DND-41 (cell line): ENCODE results near the gene SUSD6.

Experiments
- ATAC-seq: fragments of 200-7000 bp; cut with Tn5 transposase; 3 replicates; pipeline ENCODE4 v1.9.1; 2021; ENCODE audit warnings: low read depth; ENCODE audit not compliant: insufficient read depth
- DNase-seq: peaks from one replicate; pipeline ENCODE4 v3.0.0-alpha.2; 2020
- H2AFZ ChIP-seq: 2 replicates; pipeline ENCODE4 v1.6.0; 2012; ENCODE audit warnings: low read depth, low read length
- H3K27ac ChIP-seq: 2 replicates; pipeline ENCODE4 v1.5.1; 2012; ENCODE audit warnings: low read length, inconsistent platforms
- H3K27me3 ChIP-seq: fragments of 200-600 bp; sonication (generic); 2 replicates; pipeline ENCODE4 v1.6.0; 2012; ENCODE audit warnings: low read length, mild to moderate bottlenecking, inconsistent platforms; ENCODE audit not compliant: insufficient read depth, poor library complexity
- H3K36me3 ChIP-seq: 2 replicates; pipeline ENCODE4 v1.5.1; 2012; ENCODE audit warnings: low read length, inconsistent platforms; ENCODE audit not compliant: insufficient read depth
- H3K4me1 ChIP-seq: 2 replicates; pipeline ENCODE4 v1.5.1; 2012; ENCODE audit warnings: mild to moderate bottlenecking, low read length; ENCODE audit not compliant: insufficient read depth
- H3K4me2 ChIP-seq: 2 replicates; pipeline ENCODE4 v1.6.0; 2012; ENCODE audit warnings: mild to moderate bottlenecking, moderate library complexity, low read length, inconsistent platforms; ENCODE audit not compliant: insufficient read depth
- H3K4me3 ChIP-seq, 2 experiments: fragments of 200-600 bp in 1 of 2; shearing (Covaris generic) in 1 of 2; 2 replicates each; pipeline ENCODE4 v1.5.1; 2012 to 2016; ENCODE audit warnings: inconsistent platforms in 2 of 2, low read length in 2 of 2, mild to moderate bottlenecking in 2 of 2, low read depth in 1 of 2, moderate library complexity in 1 of 2
- H3K79me2 ChIP-seq: 2 replicates; pipeline ENCODE4 v1.6.0; 2012; ENCODE audit warnings: low read length, inconsistent platforms; ENCODE audit not compliant: insufficient read depth
- H3K9ac ChIP-seq: 2 replicates; pipeline ENCODE4 v1.6.0; 2012; ENCODE audit warnings: low read depth, mild to moderate bottlenecking, inconsistent platforms, low read length, moderate library complexity
- H3K9me3 ChIP-seq: 2 replicates; pipeline ENCODE4 v1.5.1; 2012; ENCODE audit warnings: low read length, moderate library complexity, mild to moderate bottlenecking, inconsistent platforms; ENCODE audit not compliant: insufficient read depth, severe bottlenecking
- H4K20me1 ChIP-seq: 2 replicates; pipeline ENCODE4 v1.6.0; 2012; ENCODE audit warnings: low read length; ENCODE audit not compliant: insufficient read depth
- CTCF ChIP-seq: IDR thresholded peaks from 2 replicates; pipeline ENCODE4 v1.5.1; 2012; ENCODE audit warnings: borderline replicate concordance, low read length, moderate library complexity, mild to moderate bottlenecking; ENCODE audit not compliant: poor library complexity, severe bottlenecking; ENCODE audit errors: extremely low read depth
- EZH2 ChIP-seq: IDR thresholded peaks from 3 replicates; pipeline ENCODE4 v1.6.1; 2012; ENCODE audit warnings: borderline replicate concordance, low read depth, mild to moderate bottlenecking, moderate library complexity, low read length, inconsistent platforms; ENCODE audit not compliant: severe bottlenecking

SUSD6 gene

GRCh38 chr14:69664865-69665526, 53.6 kb downstream of the SUSD6 start:
- H3K36me3 ChIP-seq = no peaks in the 10 kb centered on the region
- no peak for ATAC-seq
- DNase-seq = no peak
- no peaks in the 10 kb centered on the region for H4K20me1 ChIP-seq
- no peaks in the 10 kb centered on the region for H3K9me3 ChIP-seq
- H3K4me3 ChIP-seq = no peak overlapping the region
- H2AFZ ChIP-seq = no peak overlapping the region
- no peak overlapping the region for H3K4me2 ChIP-seq
- TF ChIP-seq EZH2 (no peak), CTCF (no peak)
- H3K4me1 ChIP-seq = no peaks in the 10 kb centered on the region
- H3K79me2 ChIP-seq = no peaks in the 10 kb centered on the region; the same call in 1 of the 2 replicates
- no peak overlapping the region for H3K27ac ChIP-seq
- H3K27me3 ChIP-seq = no peaks in the 10 kb centered on the region
- H3K9ac ChIP-seq = no peak overlapping the region

- Histone ChIP-seq H3K4me2 (no peak overlapping the region), H3K79me2 (no peaks in the 10 kb centered on the region; the same call in 1 of the 2 replicates)
These were observed 54.2 kb downstream of the SUSD6 start for GRCh38 chr14:69665631-69666030.

GRCh38 chr14:69666112-69666511, 54.7 kb downstream of the SUSD6 start:
- H3K4me3 ChIP-seq = no peak overlapping the region
- no peaks in the 10 kb centered on the region for H3K4me1 ChIP-seq
- no peak for ATAC-seq
- H2AFZ ChIP-seq = no peak overlapping the region
- no peak for TF ChIP-seq EZH2
- no peak for TF ChIP-seq CTCF
- no peak for DNase-seq
- H3K9ac ChIP-seq = no peak overlapping the region
- 0 out of 2 replicates have a peak, but pooled peaks cover 2% of the 10 kb centered on the region for H4K20me1 ChIP-seq
- H3K27ac ChIP-seq = no peak overlapping the region
- H3K27me3 ChIP-seq = no peaks in the 10 kb centered on the region
- H3K36me3 ChIP-seq = no peaks in the 10 kb centered on the region
- no peaks in the 10 kb centered on the region for H3K9me3 ChIP-seq
- no peaks in the 10 kb centered on the region; the same call in 1 of the 2 replicates for H3K79me2 ChIP-seq
- no peak overlapping the region for H3K4me2 ChIP-seq

More at GRCh38 chr14:69665631-69666030, 54.2 kb downstream of the SUSD6 start:
- Histone ChIP-seq H3K27ac (no peak overlapping the region), H4K20me1 (no peaks in the 10 kb centered on the region), H3K9ac (no peak overlapping the region), H2AFZ (no peak overlapping the region), H3K9me3 (no peaks in the 10 kb centered on the region), H3K4me3 (no peak overlapping the region), H3K36me3 (no peaks in the 10 kb centered on the region), H3K4me1 (no peaks in the 10 kb centered on the region), H3K27me3 (no peaks in the 10 kb centered on the region)
- ATAC-seq (no peak), DNase-seq (no peak)
- TF ChIP-seq CTCF = no peak
- no peak for TF ChIP-seq EZH2
